BJ (cell line): ENCODE results near the gene CDC5L. TPM values are rescaled to one million over a fixed set of nuclear protein-coding genes. Genes with fewer than 3 reads are reported as not detected.

ENCODE experiments used
- CTCF ChIA-PET: fragments of 350-600 bp; formaldehyde crosslinking; extraction: SDS; loops from one replicate; lab custom pipeline; 2021; ENCODE audit warnings: antibody characterized with exemption, inconsistent platforms; lab: Yijun Ruan, JAX
- POLR2A ChIA-PET: fragments of 300-600 bp; sonication (Branson Sonifier 250); formaldehyde crosslinking; extraction: SDS; loops from one replicate; lab custom pipeline; 2021; ENCODE audit warnings: antibody characterized with exemption; lab: Charles Lee
- DNase-seq: peaks from one replicate; pipeline ENCODE4 v3.0.0-alpha.2; 2011; ENCODE audit warnings: low read depth
- H3K27me3 ChIP-seq: 2 replicates; pipeline ENCODE4 v1.6.0; 2011; ENCODE audit warnings: low read length; ENCODE audit not compliant: control insufficient read depth, insufficient read depth
- H3K36me3 ChIP-seq: 2 replicates; pipeline ENCODE4 v1.5.1; 2011; ENCODE audit warnings: low read length; ENCODE audit not compliant: control insufficient read depth, insufficient read depth
- H3K4me3 ChIP-seq: 2 replicates; pipeline ENCODE4 v1.5.1; 2011; ENCODE audit warnings: low read depth, mild to moderate bottlenecking, control low read depth, low read length
- CTCF ChIP-seq: IDR thresholded peaks from 2 replicates; pipeline ENCODE4 v1.5.1; 2011; ENCODE audit warnings: low read depth, mild to moderate bottlenecking, control low read depth, inconsistent platforms, low read length, moderate library complexity; ENCODE audit not compliant: insufficient read depth
- polyA plus RNA-seq: library from polyadenylated mRNA; depleted of rRNA; stranded (reverse); fragments of >200 nt; gene quantifications from 2 replicates; pipeline ENCODE4 v1.2.3, GENCODE V29; 2011

The CDC5L gene
- polyA plus RNA-seq, 1 experiment, result 7.6 TPM

- Histone ChIP-seq H3K36me3 (no peaks in the 10 kb centered on the region), H3K27me3 (no peaks in the 10 kb centered on the region), H3K4me3 (no peak overlapping the region)
- ChIA-PET CTCF (interaction anchor here (0.6 to 5.9 kb wide), 7 partner anchors 10 to 567 kb away, joined by 3 to 46 read pairs (median 3); no protein-coding TSS in a partner anchor), POLR2A (no interaction called here)
- peak; percentile 43 for DNase-seq
- TF ChIP-seq CTCF, result 0 out of 2 replicates have a peak, but pooled peaks have one; percentile 18
These were observed 98.3 kb downstream of the CDC5L start for GRCh38 chr6:44485601-44486401.

- Histone ChIP-seq H3K27me3 (no peaks in the 10 kb centered on the region), H3K36me3 (no peaks in the 10 kb centered on the region), H3K4me3 (no peak overlapping the region)
- DNase-seq, result no peak
- POLR2A ChIA-PET, result no interaction called here
- TF ChIP-seq CTCF, result no peak
- CTCF ChIA-PET, result interaction anchor here (5.9 kb wide), 1 partner anchor 11 kb away, joined by 46 read pairs; no protein-coding TSS in a partner anchor
These were observed 99.5 kb downstream of the CDC5L start for GRCh38 chr6:44487002-44487401.

GRCh38 chr6:44487586-44487985 lies 100.1 kb downstream of the CDC5L start:
- ChIA-PET POLR2A (no interaction called here), CTCF (interaction anchor here (0.9 to 5.9 kb wide), 2 partner anchors 12 to 18 kb away, joined by 4 to 46 read pairs; no protein-coding TSS in a partner anchor)
- Histone ChIP-seq H3K27me3 (no peaks in the 10 kb centered on the region), H3K4me3 (no peak overlapping the region), H3K36me3 (no peaks in the 10 kb centered on the region)
- DNase-seq, result no peak
- no peak for TF ChIP-seq CTCF

- POLR2A ChIA-PET, result interaction anchor here (0.5 kb wide), 1 partner anchor 1212 kb away, joined by 3 read pairs; no protein-coding TSS in a partner anchor
- Histone ChIP-seq H3K4me3 (no peak overlapping the region), H3K27me3 (no peaks in the 10 kb centered on the region), H3K36me3 (no peaks in the 10 kb centered on the region)
- CTCF ChIA-PET, result interaction anchor here (0.6 to 5.9 kb wide), 4 partner anchors 14 to 320 kb away, joined by 3 to 46 read pairs (median 5); no protein-coding TSS in a partner anchor
- DNase-seq, result peak; percentile 96
- no peak for TF ChIP-seq CTCF
These were observed 102.6 kb downstream of the CDC5L start for GRCh38 chr6:44489910-44490604.

GRCh38 chr6:44493132-44493531 lies 105.6 kb downstream of the CDC5L start:
- TF ChIP-seq CTCF, result no peak
- CTCF ChIA-PET, result no interaction called here
- H3K27me3 ChIP-seq, result no peaks in the 10 kb centered on the region
- no peaks in the 10 kb centered on the region for H3K36me3 ChIP-seq
- POLR2A ChIA-PET, result no interaction called here
- no peak for DNase-seq
- H3K4me3 ChIP-seq, result no peak overlapping the region
